SK-N-DZ (cell line): ENCODE measurements around the gene TIMMDC1.
"Not testable (repeated sequence)": the region's sequence is repeated elsewhere in the genome, so short reads cannot be mapped to it uniquely, and the experiment has no call there.

Experiments used
- DNase-seq: peaks from one replicate; pipeline ENCODE4 v3.0.0-alpha.2; 2015; ENCODE audit warnings: low spot score

Gene TIMMDC1

GRCh38 chr3:119508172-119508845 lies 10.0 kb downstream of the TIMMDC1 start:
- DNase-seq, result no peak

GRCh38 chr3:119510690-119511089 lies 12.3 kb downstream of the TIMMDC1 start:
- DNase-seq, result no peak

GRCh38 chr3:119514637-119515036 lies 16.3 kb downstream of the TIMMDC1 start:
- no peak for DNase-seq

- DNase-seq, result no peak
Measured at GRCh38 chr3:119517112-119517511, 18.8 kb downstream of the TIMMDC1 start.

GRCh38 chr3:119518026-119518425 lies 19.7 kb downstream of the TIMMDC1 start:
- no peak for DNase-seq

GRCh38 chr3:119524931-119525662 lies 26.8 kb downstream of the TIMMDC1 start:
- no peak for DNase-seq

- DNase-seq, result no peak
Measured at GRCh38 chr3:119527714-119528113, 29.4 kb downstream of the TIMMDC1 start.

- no peak for DNase-seq
Measured at GRCh38 chr3:119529883-119530282, 31.5 kb downstream of the TIMMDC1 start.

GRCh38 chr3:119530456-119530855 lies 32.1 kb downstream of the TIMMDC1 start:
- no peak for DNase-seq

- no peak for DNase-seq
Measured at GRCh38 chr3:119531151-119531550, 32.8 kb downstream of the TIMMDC1 start.

- no peak for DNase-seq
Measured at GRCh38 chr3:119534296-119534695, 35.9 kb downstream of the TIMMDC1 start.

GRCh38 chr3:119536757-119537156 lies 38.4 kb downstream of the TIMMDC1 start:
- DNase-seq, result no peak

GRCh38 chr3:119538772-119539171 lies 40.4 kb downstream of the TIMMDC1 start:
- DNase-seq, result no peak

GRCh38 chr3:119541547-119541946 lies 43.2 kb downstream of the TIMMDC1 start:
- no peak for DNase-seq

GRCh38 chr3:119542168-119542767 lies 43.9 kb downstream of the TIMMDC1 start:
- no peak for DNase-seq

GRCh38 chr3:119543147-119543546 lies 44.8 kb downstream of the TIMMDC1 start:
- no peak for DNase-seq

GRCh38 chr3:119547227-119547626 lies 48.9 kb downstream of the TIMMDC1 start:
- DNase-seq, result no peak

- no peak for DNase-seq
Measured at GRCh38 chr3:119548341-119548740, 50.0 kb downstream of the TIMMDC1 start.

GRCh38 chr3:119550192-119550910 lies 52.0 kb downstream of the TIMMDC1 start:
- DNase-seq, result no peak

GRCh38 chr3:119551598-119551997 lies 53.3 kb downstream of the TIMMDC1 start:
- DNase-seq, result peak; percentile 81

- not testable (repeated sequence) for DNase-seq
Measured at GRCh38 chr3:119552928-119553327, 54.6 kb downstream of the TIMMDC1 start.

GRCh38 chr3:119553823-119554415 lies 55.6 kb downstream of the TIMMDC1 start:
- no peak for DNase-seq
